Measurements from ENCODE around the gene QRICH1.
"Not testable (repeated sequence)": the region's sequence is repeated elsewhere in the genome, so short reads cannot be mapped to it uniquely, and the experiment has no call there.

QRICH1 gene

DNA sequence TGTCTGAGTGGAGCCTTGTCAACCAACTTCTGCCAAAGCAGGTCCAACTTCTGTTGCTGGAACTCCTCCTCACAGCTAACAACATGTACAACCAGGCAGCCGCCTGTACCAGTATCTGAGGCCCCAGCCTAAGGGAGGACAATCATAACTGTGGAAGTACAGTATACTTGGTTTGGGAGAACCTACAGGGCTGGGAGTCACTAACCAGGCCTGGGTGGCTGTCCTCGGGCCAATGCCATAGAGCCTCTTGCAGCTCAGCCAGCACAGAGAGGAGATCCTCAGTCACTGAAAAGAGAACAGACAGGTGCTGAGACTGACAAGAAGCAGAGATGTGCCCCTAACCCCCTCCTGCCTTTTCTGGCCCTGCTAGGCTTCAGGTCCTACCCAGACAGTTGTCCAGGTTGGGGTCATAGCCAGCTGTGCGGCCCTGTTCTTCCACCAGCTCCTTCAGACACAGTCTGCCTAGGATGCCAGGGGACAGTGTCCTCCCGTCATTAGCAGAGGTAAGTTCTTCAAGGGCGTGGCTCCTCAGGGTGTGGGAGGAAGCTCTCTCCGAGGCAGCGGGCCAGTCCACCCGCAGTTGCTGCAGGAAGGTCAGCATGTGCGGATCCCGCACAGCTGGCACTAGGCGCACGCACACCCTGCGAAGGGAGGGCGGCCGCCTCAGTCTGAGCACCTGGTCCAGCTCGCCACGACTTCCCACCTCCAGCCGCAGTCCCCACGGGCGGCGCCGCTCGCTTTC lies 76.5 kb downstream of the QRICH1 start:
- peak; percentile 72 for DNase-seq

GRCh38 chr3:49016414-49017228 lies 77.2 kb downstream of the QRICH1 start:
- DNase-seq: no peak

DNA sequence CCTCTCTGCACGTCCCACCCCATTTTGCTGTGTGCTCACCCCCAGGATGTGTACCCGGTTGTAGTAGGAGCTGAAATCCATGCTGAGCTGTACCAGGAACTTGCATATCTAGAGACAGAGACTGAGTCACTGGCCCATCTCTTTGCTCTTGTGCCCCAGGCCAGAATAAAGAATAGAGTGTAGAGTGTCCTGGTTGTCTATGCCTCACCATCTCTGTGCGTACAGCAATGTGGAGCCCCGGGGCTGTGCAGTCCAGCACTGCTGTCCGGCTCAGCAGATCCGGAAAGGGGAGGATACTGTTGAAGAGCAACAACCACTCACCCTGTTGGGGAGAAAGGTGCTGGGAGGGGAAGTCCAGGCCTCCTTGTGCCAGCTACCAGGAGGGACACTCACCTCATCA lies 78.1 kb downstream of the QRICH1 start:
- no peak for DNase-seq

DNA sequence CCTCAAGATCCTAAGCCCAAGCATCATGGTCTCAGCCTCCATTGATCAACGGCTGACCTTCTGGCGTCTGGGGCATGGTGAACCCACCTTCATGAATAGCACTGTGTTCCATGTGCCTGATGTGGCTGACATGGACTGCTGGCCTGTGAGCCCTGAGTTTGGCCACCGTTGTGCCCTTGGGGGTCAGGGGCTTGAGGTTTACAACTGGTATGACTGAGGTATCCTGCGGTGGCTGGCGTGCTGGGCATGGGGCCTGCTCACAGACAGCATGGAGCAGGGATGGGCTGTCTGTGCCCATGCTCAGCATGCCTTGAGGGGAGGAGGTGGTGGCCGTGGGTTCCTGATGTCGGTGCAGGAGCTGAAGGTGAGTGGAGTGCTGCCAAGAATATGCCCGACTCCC lies 78.8 kb downstream of the QRICH1 start:
- no peak for DNase-seq

- DNase-seq: peak; percentile 36
Measured at GRCh38 chr3:49013738-49014660, 79.9 kb downstream of the QRICH1 start.

- no peak for DNase-seq
Measured at GRCh38 chr3:49013113-49013737, 80.6 kb downstream of the QRICH1 start.

GRCh38 chr3:49012441-49013017 lies 81.3 kb downstream of the QRICH1 start:
- DNase-seq: no peak

- no peak for DNase-seq
Measured at GRCh38 chr3:49009396-49009795, 84.5 kb downstream of the QRICH1 start.

- DNase-seq: not testable (repeated sequence)
Measured at GRCh38 chr3:49008627-49009026, 85.2 kb downstream of the QRICH1 start.

DNA sequence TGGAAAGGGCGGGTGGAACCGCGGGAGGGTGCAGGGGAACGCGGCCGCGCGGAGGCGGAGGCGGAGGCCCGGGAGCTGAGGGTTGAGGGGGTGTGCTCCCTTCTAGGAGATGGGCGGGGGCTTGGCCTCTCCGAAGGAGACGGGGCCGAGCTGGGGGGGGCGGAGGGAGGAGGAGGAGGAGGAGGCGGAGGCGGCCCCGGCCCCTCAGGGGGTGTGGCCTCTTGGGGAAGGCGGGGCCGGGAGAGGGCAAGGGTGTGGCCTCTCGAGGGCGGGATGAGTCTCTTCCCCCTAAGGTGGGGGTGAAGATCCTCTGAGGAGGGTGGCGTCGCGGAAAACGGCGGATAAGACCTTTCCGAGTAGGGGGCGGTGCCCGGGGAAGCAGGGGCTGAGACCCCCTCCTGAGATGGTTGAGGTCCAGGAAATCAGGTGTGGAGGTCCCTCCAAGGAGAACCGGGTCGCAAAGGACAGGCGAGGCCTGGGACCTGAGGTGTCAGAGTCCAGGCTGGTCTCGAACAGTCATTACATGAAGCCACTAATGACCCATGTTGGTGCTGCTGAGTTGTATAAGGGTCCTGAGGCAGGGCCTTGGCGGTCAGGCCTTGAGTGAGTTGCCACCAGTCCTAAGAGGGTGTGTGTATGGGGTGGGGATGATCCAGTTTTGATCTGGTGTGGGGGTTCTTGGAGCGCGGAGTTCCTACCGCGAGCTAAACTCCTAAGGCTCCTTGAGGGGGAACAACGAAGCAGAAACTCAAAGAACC lies 85.9 kb downstream of the QRICH1 start:
- peak; percentile 92 for DNase-seq

- DNase-seq: peak; percentile 96
Measured at GRCh38 chr3:49007068-49007770, 86.7 kb downstream of the QRICH1 start, which contains the start of gene WDR6. Gene WDR6 (plus strand): TSS chr3:49007391. CDS start chr3:49007432, 41 bp downstream.

GRCh38 chr3:49006408-49007067 lies 87.3 kb downstream of the QRICH1 start:
- DNase-seq: peak; percentile 38

GRCh38 chr3:49005998-49006397 lies 87.9 kb downstream of the QRICH1 start:
- DNase-seq: no peak

GRCh38 chr3:49005303-49005680 lies 88.6 kb downstream of the QRICH1 start:
- DNase-seq: no peak

DNA sequence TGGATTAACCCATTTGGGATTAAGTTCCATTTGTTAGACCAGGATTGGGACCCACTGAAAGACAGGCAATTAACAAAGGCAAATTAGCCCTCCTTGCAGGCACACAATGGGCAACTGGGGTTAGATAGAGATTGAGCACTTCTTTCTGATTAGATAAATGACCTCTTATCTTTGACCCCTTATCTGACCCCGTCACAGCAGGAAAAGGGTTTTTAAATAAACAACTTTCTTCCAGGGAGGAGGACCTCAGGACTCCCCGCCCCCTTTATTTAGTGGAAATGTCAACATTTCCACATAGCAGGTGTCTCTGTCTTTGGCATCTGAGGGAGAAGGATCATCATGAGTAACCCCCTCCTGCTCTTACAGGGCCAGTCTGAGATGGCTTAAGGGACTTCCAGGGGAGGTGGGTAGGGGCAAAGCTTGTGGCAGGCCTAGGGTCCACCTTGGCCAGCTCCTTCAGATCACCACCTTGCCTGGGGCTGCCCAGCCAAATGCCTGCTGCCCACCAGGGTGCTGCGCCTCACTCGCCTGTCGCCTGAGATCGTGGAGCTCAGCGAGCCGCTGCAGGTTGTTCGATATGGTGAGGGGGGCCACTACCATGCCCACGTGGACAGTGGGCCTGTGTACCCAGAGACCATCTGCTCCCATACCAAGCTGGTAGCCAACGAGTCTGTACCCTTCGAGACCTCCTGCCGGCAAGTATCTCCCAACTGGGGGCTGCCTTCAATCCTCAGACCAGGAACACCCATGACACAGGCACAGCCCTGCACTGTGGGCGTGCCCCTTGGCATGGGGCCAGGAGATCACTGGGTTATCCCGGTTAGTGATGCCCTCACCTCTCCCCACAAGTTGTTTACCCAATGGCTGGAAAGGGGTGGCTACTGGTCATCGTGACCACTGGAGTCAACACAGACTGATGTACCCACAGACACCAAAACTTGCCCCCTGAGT lies 89.2 kb downstream of the QRICH1 start:
- peak; percentile 10 for DNase-seq

DNA sequence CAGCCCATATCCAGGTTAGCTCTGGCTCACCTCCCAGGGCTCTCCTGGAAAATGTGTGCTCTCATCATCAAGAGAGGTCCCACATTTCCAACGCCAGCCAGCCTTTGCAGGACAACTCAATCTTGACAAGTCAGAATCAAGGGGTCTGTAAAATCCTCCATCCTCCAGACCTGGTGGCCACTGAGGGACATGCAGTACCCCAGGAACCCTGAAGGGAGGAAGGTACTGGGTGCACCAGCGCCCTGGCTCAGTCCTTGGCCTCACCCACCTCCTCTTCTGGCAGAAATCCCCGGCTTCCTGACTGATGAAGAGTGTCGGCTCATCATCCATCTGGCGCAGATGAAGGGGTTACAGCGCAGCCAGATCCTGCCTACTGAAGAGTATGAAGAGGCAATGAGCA lies 92.7 kb downstream of the QRICH1 start:
- DNase-seq: no peak

- DNase-seq: peak; percentile 59
Measured at GRCh38 chr3:48999085-48999858, 94.6 kb downstream of the QRICH1 start.

All from NCI-H69 (cell line).